ENCODE data around the gene RNASE4.

The RNASE4 gene

GRCh38 chr14:20676072-20676471, 8.3 kb upstream of the RNASE4 start:
- no peak for DNase-seq

- DNase-seq = peak; percentile 31
Observed at GRCh38 chr14:20679907-20680306, 4.5 kb upstream of the RNASE4 start.

GRCh38 chr14:20680363-20680762, 4.0 kb upstream of the RNASE4 start:
- no peak for DNase-seq

- DNase-seq = no peak
Observed at GRCh38 chr14:20680843-20681347, 3.5 kb upstream of the RNASE4 start.

GRCh38 chr14:20681348-20682126, 2.8 kb upstream of the RNASE4 start:
- DNase-seq = peak; percentile 85

- DNase-seq = no peak
Observed at GRCh38 chr14:20682127-20682434, 2.3 kb upstream of the RNASE4 start.

- DNase-seq = peak; percentile 84
Observed at GRCh38 chr14:20682435-20683124, 1.8 kb upstream of the RNASE4 start.

GRCh38 chr14:20683125-20683890, 1.1 kb upstream of the RNASE4 start:
- peak; percentile 81 for DNase-seq

GRCh38 chr14:20684662-20685456, 499 bp downstream of the RNASE4 start:
- DNase-seq = no peak

- no peak for DNase-seq
Observed at GRCh38 chr14:20686386-20687143, 2.2 kb downstream of the RNASE4 start.

- no peak for DNase-seq
Observed at GRCh38 chr14:20687362-20688166, 3.2 kb downstream of the RNASE4 start.

- DNase-seq = no peak
Observed at GRCh38 chr14:20688167-20688839, 3.9 kb downstream of the RNASE4 start, which contains the start of gene ANG. Gene ANG, plus strand, starts transcription at chr14:20688764. Its CDS starts 4,801 bp downstream, at chr14:20693565.

GRCh38 chr14:20690848-20691640, 6.7 kb downstream of the RNASE4 start:
- DNase-seq = peak; percentile 72

GRCh38 chr14:20692116-20692751, 7.9 kb downstream of the RNASE4 start:
- DNase-seq = no peak

GRCh38 chr14:20696764-20697163, 12.4 kb downstream of the RNASE4 start:
- peak; percentile 55 for DNase-seq

GRCh38 chr14:20697273-20698017, 13.1 kb downstream of the RNASE4 start:
- DNase-seq = peak; percentile 78

GRCh38 chr14:20698018-20698329, 13.6 kb downstream of the RNASE4 start:
- DNase-seq = no peak

- no peak for DNase-seq
Observed at GRCh38 chr14:20698934-20699333, 14.6 kb downstream of the RNASE4 start.
